Measurements from ENCODE around the gene AGPAT4.

DNA sequence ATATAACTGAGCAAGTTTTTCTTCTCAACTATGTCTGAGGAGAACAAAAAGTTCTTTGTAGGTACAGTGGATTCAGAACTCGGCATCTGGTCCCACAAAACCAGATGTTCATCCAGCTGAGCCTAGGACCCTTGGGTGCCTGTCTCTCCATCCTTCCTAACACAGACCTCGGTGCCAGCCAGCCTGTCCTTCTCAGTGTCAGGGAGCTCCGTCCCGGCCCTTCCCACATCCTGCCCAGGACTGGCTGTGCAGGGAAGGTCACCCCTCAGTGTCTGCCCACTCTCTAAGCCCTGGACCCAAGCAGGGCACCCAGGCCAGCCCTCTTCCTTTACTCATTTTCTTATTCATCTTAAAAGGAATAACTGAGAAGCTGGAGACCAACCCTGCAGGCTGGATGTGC lies 32.0 kb upstream of the AGPAT4 start:
- TF ChIP-seq, protein P1, sequence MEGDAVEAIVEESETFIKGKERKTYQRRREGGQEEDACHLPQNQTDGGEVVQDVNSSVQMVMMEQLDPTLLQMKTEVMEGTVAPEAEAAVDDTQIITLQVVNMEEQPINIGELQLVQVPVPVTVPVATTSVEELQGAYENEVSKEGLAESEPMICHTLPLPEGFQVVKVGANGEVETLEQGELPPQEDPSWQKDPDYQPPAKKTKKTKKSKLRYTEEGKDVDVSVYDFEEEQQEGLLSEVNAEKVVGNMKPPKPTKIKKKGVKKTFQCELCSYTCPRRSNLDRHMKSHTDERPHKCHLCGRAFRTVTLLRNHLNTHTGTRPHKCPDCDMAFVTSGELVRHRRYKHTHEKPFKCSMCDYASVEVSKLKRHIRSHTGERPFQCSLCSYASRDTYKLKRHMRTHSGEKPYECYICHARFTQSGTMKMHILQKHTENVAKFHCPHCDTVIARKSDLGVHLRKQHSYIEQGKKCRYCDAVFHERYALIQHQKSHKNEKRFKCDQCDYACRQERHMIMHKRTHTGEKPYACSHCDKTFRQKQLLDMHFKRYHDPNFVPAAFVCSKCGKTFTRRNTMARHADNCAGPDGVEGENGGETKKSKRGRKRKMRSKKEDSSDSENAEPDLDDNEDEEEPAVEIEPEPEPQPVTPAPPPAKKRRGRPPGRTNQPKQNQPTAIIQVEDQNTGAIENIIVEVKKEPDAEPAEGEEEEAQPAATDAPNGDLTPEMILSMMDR (IDR thresholded peaks at IDR 0.05; ENCODE audit: extremely low read depth in 1 of 2, insufficient read depth in 1 of 2, low read depth in 1 of 2, low read length in 2 of 2), result no peak
- TF ChIP-seq POLR2A (IDR thresholded peaks at IDR 0.05; ENCODE audit: low read depth, low read length) (no peak), POLR2AphosphoS5 (IDR thresholded peaks at IDR 0.05; ENCODE audit: insufficient read depth, low read depth, low read length) (no peak), EZH2 (IDR thresholded peaks at IDR 0.05; ENCODE audit: borderline replicate concordance, low read depth, low read length, severe bottlenecking) (no peak), MYC (IDR thresholded peaks at IDR 0.05; ENCODE audit: low read depth, low read length) (no peak), JUN (IDR thresholded peaks at IDR 0.05; ENCODE audit: borderline replicate concordance, insufficient read depth, insufficient read length, low read depth) (no peak), FOS (IDR thresholded peaks at IDR 0.05; ENCODE audit: borderline replicate concordance, insufficient read depth, low read length) (no peak), GATA2 (IDR thresholded peaks at IDR 0.05; ENCODE audit: insufficient read depth, insufficient read length, low read depth, low read length) (no peak)
- TF ChIP-seq, protein P2, sequence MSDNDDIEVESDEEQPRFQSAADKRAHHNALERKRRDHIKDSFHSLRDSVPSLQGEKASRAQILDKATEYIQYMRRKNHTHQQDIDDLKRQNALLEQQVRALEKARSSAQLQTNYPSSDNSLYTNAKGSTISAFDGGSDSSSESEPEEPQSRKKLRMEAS (IDR thresholded peaks at IDR 0.05; ENCODE audit: insufficient read depth, insufficient read length), result no peak
